HK-2 (cell line): ENCODE measurements around the gene ABI2.
"Not testable (repeated sequence)": the region's sequence is repeated elsewhere in the genome, so short reads cannot be mapped to it uniquely, and the experiment has no call there.

ENCODE experiments used
- DNase-seq: peaks from one replicate; pipeline ENCODE4 v3.0.0-alpha.2; 2018; ENCODE audit not compliant: unreplicated experiment

Gene ABI2

GRCh38 chr2:203327901-203328759 is at the start of gene ABI2:
Gene ABI2 (plus strand): TSS chr2:203328394. CDS start chr2:203328515, 121 bp downstream.
- DNase-seq, result peak; percentile 87

DNA sequence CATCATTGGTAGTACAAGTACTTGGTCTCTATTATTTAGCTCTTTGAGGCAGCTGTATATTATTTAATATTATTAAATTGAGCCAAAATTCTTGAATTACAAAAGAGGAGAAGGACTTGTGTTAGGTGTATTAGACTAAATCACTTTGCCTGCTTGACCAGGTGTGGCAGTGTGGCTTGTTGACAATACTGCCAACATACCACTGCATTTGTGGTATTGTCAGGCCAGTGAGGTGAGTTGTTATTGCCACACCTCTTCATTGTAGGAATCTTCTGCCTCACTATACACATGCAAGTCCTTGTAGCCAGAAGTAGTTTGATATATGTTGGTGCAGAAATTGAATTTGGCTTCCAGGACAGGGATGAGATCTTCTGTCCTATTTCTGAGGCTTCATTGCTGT is 48.9 kb upstream of the ABI2 start:
- DNase-seq, result no peak

- DNase-seq, result no peak
Measured at GRCh38 chr2:203280428-203281064, 47.6 kb upstream of the ABI2 start.

DNA sequence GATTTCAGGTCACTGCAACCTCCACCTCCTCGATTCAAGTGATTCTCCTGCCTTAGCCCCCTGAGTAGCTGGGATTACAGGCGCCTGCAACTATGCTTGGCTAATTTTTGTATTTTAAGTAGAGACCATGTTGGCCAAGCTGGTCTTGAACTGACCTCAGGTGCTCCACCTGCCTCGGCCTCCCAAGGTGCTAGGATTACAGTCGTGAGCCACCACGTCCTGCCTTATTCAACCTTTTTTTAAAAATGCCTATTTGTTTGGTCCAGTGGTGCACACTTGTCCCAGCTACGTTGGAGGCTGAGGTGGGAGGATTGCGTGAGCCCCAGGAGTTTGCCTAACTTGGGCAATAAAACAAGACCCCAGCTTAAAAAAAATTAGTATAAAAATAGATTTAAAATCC is 46.1 kb upstream of the ABI2 start:
- no peak for DNase-seq

GRCh38 chr2:203286532-203286931 is 41.7 kb upstream of the ABI2 start:
- DNase-seq, result no peak

DNA sequence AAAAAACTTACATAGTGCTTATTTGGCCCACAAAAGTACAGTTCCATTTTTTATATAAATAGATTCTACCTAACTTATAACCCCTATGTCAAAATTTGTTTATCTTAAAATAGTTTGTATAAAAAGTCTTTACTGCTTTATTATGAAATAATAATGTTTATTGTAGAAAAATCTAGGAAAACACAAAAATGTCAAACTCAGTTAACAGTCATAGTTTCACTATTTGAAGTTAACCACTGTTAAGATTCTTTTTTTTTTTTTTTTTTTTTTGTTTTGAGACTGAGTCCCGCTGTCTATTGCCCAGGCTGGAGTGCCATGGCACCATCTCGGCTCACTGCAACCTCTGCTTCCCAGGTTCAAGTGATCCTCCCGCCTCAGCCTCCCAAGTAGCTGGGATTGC is 26.5 kb upstream of the ABI2 start:
- DNase-seq, result no peak

DNA sequence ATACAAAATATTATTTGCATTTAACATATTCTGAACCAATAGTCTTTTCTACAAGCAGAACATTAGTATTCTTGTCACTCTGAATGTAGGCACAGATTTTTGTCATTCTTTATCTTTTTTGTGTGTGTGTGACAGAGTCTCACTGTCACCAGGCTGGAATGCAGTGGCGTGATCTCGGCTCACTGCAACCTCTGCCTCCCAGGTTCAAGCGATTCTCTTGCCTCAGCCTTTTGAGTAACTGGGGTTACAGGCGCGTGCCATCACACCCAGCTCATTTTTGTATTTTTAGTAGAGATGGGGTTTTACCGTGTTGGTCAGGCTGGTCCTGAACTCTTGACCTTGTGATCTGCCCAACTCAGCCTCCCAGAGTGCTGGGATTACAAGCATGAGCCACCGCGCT is 25.6 kb upstream of the ABI2 start:
- not testable (repeated sequence) for DNase-seq

GRCh38 chr2:203310688-203311436 is 17.3 kb upstream of the ABI2 start:
- no peak for DNase-seq

DNA sequence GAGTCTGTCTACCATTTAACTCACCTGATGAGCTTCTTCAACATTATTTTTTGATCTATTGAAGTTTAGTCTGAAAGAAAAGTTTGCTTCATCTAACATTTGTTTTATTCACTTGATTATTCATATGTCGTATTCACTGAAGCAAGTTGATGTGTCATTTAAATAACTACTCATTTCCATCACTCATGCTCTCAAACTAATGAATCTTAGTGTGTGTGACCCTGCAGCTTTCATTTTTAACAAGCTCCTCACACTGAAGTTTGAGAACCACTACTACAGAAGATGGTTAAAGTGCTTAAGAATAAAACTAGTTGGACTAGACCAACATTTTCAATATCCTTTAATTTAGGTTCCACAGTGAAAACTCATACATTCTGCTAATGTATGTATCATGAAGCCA is 1.8 kb upstream of the ABI2 start:
- no peak for DNase-seq

DNA sequence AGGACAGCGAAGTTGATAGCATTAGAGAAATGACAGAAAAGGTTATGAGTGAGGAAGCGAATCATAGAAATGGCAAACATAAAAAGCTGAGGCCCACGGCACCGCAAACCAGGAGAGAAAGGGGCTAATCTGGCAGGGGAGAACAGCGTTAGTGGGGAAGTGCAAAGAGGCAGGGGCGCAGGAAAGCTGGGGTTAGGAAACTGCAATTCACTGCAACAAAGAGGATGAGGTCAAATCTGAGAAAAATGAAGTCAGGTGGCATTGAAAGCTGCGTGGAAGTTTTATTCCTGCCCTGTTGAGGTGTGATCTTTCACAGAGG is 653 bp upstream of the ABI2 start:
- DNase-seq, result no peak

DNA sequence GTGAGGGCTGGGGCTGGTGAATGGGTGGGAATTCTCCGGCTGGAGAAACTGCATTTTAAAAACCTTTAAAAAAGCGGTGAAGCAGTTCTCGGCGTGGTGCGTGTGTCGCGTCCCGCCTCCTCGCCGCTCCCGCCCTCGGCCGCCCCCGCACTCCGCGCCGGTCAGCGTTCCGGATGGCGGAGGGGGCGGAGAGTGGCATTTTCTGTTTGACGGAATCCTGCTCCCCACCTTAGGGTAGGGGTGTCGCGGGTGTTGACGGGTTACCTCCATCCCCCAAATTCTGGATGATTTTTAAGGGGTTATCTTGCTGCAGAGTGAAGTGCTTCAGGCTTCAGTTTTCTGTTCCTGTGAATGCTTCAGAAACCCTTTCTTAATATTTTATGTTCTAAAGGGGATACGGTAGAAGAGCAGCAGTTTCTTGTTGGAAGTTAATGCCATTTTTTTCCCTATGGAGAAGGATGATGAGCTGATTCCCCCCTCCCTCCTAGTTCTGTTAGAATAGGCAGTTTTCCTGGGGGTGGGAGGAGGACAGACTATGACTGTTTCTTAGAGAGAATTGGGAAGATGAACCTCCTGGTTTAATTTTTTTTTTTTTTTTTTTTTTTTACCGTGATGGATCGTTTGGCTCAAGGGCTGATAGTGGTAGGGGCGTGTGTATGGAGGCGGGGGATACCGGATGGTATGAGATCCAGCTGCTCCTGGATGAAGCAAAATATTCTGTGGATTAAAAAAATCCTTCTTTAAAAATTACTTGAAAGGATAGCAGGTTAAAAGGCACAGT is 756 bp downstream of the ABI2 start:
- DNase-seq, result peak; percentile 5

- no peak for DNase-seq
Measured at GRCh38 chr2:203330434-203330833, 2.2 kb downstream of the ABI2 start.

DNA sequence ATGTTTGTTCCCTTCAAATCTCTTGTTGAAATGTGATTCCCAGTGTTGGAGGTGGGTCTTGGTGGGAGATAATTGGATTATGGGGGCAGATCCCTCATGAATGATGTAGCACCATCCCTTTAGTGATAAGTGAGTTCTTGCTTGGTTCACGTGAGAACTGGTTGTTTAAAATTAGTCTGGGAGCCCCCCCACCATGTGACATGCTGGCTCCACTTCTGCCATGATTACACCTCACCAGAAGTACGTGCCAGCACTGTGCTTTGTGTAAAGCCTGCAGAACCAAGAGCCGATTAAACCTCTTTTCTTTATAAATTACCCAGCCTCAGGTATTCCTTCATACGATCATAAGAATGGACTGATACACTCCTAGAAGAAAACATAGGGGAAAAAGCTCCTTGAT is 10.1 kb downstream of the ABI2 start:
- DNase-seq, result no peak

DNA sequence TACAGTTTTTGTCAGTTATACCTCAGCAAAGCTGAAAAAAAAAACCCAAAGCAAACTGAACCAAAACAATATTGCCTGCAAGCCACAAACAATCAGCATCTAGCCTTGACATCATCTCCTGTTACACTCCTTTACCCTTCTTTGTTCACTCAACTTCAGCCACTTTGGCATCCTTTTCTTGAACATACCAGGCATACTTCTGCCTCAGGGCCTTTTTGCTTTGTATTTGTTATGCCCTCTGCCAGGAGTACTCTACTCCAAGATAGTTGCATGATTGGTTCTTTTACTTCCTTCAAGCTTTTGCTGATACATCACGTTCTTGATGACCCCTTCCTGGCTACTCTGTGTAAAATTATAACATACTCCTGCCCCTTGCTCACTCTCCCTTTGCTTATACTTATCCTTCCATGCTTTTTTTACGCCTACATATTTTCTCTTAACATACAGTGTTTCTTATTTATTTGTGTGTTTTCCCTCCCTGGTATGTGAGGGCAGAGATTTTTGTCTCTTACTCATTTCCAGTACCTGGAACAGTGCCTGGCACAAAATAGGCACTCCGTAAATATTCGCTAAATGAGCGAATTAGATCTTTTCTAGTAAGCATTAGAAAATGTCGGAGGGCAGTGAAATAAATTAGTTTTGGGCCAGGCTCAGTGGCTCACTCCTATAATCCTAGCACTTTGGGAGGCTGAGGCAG is 12.7 kb downstream of the ABI2 start:
- DNase-seq, result no peak

- no peak for DNase-seq
Measured at GRCh38 chr2:203341741-203342310, 13.6 kb downstream of the ABI2 start.

DNA sequence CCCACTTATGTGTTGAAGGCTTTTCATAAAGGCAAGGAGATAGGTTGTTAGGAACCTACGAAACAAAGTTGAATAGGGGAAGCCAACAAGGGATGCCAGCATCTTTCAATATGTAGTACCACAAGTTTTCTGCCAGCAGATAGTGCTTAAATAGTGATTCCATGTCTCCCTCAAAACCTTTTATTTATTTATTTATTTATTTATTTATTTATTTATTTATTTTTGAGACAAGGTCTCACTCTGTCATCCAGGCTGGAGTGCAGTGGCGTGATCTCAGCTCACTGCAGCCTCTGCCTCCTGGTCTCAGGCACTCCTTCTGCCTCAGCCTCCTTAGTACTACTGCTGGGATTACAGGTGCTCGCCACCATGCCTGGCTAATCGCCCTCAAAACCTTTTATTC is 14.2 kb downstream of the ABI2 start:
- DNase-seq, result not testable (repeated sequence)

DNA sequence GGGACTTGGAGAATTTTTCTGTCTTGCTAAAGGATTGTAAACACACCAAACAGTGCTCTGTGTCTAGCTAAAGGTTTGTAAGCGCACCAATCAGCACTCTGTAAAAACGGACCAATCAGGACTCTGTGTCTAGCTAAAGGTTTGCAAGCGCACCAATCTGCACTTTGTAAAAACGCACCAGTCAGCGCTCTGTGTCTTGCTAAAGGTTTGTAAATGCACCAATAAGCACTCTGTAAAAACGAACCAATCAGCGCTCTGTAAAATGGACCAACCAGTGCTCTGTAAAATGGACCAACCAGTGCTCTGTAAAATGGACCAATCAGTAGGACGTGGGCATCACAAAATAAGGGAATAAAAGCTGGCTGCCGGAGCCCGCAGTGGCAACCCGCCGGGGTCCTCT is 16.5 kb downstream of the ABI2 start:
- DNase-seq, result no peak

- no peak for DNase-seq
Measured at GRCh38 chr2:203346612-203347011, 18.4 kb downstream of the ABI2 start.

DNA sequence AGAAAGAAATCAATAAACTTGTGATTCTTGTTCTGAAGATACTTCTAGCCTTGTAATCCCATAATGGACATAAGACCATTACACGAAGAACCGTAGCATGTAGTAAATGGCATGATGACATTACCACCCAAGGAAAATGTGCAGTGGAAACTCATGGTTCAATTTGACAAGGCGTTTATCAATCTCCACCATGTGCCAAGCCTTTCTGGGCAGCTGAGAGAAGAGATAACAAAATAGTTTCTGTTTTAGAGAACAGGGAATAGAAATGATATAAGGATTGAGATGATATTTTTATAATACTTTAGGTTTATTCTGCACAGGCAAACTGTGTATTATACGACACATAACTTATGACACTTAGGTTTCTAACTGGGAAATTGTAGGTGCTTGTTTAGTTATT is 19.2 kb downstream of the ABI2 start:
- no peak for DNase-seq

DNA sequence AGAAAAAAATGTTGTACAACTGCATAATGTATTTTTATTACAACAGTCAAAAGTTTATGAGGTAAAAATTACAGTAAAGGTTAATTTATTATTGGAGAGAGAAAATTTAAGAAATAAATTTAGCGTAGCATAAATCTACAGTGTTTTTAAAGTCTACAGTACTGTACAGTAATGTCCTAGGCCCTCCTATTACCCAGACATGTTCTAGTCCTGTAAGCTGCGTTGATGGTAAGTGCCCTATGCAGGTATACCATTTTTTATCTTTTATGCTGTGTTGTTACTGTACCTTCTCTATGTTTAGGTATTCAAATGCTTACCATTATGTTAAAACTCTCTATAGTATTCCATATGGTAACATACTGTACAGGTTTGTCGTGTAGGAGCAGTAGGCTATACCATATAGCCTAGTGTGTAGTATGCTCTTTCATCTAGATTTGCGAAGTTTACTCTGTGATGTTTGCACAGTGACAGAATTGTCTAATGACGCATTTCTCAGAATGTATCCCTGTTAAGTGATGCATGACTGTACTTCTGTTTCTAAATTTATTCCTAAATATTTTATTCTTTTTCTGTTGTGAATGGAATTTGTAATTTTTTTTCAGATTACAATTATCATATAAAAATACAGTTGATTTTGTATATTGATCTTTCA is 24.5 kb downstream of the ABI2 start:
- no peak for DNase-seq

DNA sequence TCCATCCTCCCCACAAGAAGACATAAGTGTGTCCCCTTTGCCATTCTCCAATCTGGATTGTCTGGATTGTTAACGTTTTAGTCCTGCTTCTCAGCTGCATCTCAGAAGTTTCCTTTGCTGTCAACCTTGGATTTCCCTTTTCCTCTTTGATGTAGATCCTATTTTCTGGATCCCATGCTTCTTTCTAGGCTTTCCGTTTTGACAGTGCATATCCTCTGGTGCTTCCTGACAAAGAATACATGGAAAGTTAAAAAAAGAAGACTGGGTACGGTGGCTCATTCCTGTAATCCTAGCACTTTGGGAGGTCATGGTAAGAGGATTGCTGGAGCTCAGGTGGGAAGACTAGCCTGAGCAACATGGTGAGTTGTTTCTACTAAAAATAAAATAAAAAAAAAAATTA is 26.8 kb downstream of the ABI2 start:
- DNase-seq, result no peak
